GM21390 (cell line): ENCODE results near the gene ARHGAP25.

ENCODE experiments used
- ATAC-seq: cut with Tn5 transposase; IDR thresholded peaks from one replicate; pipeline ENCODE4 v1.9.1; 2021; ENCODE audit not compliant: unreplicated experiment

ARHGAP25 gene

DNA sequence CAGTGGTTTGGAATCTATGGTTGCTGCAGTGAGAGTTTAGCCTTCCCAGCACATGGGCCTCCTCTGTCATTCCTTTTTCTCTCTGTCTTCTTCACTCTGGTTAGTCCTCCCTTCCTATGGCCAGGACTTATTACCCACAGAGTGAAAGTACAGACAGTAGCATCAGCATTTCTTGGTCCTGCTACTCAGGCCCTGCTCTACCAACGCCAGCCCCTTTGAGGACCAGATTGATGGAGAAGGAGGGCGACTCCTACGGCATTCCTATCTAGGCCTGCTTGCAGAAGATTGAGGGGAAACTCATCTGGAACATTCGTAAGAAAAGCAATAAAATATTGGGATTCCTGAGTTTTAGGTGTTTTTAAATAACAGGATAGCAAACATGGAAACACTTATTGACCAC, 93.1 kb downstream of the ARHGAP25 start:
- ATAC-seq: no peak

DNA sequence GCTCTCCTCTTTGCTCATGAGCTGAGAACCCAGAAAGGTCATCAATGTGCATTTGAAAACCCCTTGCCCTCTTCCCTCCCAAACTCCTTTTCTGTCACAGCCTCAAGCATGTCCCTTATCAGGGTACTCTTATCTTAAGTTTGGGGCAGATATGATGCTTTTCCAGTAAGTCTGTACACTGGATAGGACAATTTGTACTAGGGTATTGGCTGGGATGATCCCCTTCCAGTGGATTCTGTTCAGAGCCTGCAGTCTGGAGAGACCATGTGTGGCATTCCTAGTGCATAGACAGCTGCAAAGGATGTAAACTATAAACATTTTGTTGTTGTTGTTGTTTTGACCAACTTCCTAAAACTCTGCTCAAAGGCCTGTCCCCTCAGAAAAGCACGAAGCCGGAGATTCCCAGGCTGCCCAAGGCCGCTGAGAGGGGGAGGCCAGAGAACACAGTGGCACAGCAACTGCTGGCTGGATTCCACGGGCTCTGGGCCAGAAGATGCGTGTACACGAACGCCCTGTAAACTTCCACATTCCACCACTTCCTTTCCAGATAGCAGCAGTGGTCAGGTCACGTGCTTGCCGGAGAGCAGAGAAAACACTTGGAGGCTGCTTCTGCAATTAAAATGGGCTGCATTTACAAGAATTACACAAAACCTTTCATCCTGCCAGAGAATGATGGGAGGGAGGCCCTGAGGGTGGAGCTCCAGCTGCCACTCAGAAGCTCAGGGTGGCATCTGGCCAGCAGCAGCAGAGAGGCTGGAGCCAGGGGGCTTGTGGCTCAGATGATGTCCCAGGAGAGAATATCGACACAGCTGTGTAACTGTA, 94.5 kb downstream of the ARHGAP25 start:
- ATAC-seq: no peak

DNA sequence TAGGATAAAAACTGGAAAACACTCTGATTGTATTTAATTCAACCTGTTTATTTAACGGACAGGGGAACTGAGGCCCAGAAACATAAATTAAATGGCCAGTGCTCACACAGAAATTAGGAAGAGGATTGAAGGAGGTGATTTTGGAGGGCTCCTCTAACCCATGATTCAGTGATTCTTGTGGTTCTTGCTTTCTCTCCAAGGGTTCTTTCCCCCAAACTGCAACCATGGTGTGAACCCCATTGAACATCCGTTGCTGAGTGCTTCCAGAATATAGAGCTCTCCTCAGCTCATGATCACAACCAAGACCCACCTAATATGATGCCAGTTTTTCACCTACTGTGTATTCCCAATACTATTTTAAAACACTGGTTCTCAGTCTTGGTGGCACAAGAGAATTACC, 95.1 kb downstream of the ARHGAP25 start:
- no peak for ATAC-seq

GRCh38 chr2:68831686-68832232, 97.1 kb downstream of the ARHGAP25 start:
- no peak for ATAC-seq

DNA sequence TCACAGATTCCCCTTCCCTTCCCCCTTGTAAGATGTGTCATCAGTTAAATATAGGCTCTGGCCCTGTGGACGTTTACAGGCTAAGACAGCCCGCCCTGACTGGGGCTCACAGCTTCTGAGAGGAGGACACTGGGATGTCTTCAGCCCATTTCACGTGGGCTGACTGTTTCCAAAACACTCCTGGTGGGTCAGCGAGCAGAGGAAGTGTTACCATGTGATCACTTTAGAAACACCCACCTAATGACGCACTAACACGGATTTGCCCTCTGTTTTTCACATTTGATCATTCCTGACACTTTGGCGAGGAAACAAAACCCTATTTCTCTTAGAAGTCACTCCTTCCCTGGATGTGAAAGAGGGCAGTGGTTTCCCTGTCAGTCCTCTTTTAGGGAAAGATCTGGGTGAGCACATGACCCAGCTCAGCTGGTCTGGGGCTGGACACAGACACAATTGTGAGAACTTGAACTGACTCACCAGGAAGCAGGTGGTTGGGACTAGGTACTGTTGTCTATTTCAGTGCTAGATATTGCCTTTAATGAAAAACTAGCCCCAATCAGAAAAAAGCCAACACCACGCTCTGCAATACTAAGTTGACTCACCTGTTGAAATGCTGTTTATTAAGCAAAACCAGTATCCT, 97.7 kb downstream of the ARHGAP25 start:
- ATAC-seq: peak; percentile 57

- no peak for ATAC-seq
Measured at GRCh38 chr2:68833162-68833561, 98.6 kb downstream of the ARHGAP25 start.

DNA sequence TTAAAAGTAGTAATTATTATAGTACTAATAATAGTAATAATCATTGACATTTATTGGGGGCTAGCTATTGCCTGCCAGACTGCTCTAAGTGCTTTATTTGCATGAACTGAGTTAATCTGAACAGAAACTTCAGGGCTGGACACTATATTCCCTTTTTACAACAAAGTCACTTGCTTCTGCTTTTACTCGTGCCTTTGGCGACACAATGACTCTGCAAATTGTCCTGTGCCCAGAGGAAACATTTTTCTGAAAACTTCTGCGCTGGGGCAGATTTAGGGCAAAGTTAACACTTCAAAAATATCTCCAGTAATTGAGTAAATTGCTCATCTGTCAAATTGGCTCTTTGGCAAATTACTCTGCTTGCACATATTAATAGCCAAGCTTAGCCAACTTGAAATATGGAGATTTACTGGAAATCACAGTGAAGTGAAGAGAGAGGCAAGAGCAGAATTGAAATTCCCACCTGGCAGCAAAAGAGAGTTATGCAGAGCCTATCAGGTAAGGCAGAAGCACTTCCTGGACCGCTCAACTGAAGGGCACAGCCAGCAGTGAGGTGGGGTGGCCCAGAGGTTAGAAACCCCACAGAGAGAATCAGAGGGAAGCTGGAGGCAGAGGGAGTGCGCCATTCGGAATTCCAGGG, 100.2 kb downstream of the ARHGAP25 start:
- ATAC-seq: no peak

DNA sequence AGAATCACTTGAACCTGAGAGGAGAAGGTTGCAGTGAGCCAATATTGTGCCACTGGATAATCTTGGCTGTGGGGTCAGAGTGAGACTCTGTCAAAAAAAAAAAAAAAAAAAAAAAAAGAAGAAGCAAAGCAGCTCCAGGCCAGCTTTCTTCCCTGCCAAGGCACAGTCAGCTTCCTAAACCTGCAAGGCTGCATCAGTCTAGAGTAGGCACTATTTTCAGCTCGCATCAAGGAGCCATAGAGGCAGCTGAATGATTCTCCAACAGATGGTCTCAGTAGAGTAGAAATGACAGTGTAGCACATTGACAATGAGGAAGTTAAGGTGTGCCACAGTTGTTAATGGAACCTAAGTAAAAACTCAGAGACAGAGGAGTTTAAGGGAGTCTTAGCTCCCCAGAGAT, 101.0 kb downstream of the ARHGAP25 start:
- ATAC-seq: no peak

- ATAC-seq: no peak
Measured at GRCh38 chr2:68837164-68837860, 102.7 kb downstream of the ARHGAP25 start.

DNA sequence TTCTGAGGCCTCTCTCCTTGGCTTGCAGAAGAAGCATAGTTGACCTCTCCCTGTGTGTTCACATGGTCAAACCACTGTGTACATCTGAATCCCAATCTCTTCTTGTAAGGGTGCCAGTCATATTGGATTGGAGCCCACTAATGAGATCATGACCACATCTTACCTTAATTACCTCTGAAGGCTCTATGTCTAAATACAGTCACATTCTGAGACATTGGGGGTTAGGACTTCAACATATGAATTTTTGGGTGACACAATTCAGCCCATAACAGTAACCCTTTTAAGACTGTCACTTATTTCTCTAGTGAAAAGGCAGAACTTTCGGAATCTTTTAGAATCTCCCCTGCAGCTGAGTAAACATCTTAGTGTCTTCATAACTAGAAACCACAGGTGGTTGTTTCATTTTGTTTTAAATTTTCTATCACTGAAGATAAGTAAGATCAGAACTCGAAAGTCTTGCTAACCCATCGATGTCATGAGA, 103.3 kb downstream of the ARHGAP25 start:
- peak; percentile 65 for ATAC-seq

DNA sequence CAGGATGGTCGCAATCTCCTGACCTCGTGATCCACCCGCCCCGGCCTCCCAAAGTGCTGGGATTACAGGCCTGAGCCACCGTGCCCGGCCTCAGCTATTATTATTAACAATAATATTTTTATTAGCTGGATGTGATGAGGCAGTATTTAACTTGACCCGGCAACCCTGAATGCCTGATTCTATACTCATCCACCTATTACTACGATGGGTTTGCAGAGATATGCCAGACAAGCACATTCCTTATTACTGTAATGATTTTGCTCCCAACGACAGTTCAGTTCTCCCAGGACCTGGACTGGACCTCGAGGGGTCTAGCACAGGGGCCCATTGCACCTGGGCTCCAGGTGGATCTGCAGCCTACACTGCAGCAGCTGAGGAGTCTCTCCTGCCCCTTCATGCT, 104.0 kb downstream of the ARHGAP25 start:
- no peak for ATAC-seq

DNA sequence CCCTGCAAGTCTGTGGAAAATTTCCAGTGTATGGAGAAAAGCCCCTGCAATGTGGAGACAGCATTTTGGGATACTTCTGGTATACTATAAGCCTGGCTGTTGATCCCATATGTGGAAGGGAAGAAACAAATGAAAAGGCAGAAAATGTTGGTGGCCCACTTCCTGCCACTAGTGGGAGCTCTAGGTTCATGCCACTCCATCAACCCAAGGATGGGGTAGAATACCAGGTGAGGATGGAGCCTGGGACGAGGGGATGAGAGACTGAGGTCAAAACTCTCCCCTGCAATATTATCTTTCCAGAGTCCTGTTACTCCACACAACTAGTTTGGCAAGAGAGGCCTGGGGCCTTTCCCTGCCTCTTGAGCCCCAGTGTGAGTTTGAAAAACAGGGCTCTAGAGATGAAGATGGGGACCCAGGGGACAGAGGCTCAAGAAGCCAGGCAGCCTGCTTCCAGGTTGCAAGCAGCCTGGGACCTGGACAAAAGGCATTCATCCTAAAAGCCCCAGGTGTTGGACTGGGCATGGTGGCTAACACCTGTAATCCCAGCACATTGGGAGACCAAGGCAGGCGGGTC, 104.7 kb downstream of the ARHGAP25 start:
- ATAC-seq: no peak

DNA sequence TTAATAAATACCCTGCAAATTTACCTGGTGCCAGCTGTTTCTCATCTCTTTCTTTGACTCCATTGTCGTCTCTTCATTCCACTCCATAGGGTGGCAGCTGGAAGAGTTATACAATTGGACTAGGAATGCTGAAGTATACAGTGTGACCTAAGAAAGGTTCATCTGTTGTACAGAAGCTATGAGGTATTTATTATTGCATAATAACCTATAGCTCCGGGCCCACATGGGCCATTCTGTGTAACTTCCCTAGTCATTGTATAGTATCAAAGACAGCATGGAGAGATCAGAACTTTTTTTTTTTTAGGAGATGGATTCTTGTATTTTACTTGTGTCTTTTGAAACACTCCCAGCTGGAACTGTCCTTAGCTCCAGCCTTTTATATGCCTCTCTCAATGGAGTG, 110.4 kb downstream of the ARHGAP25 start:
- no peak for ATAC-seq

- ATAC-seq: no peak
Measured at GRCh38 chr2:68846091-68846490, 111.5 kb downstream of the ARHGAP25 start.

DNA sequence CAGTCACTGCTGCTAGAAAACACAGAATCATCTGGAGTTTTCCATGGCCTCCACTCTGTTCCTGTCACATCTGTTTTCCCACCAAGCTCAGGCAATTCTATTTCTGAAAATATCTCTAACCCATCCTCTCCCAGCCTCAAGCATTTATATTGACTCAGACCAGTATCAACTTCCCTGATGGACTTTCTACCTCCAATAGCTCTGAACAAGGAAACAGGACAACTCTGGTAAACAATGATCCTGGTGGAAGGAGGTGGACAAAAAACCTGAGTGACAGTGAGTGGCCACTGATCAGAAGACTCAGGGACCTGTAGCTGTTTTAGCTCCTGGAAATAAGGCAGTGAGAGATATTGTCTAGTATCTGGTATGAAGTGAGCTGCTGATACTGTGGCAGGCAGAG, 113.1 kb downstream of the ARHGAP25 start:
- no peak for ATAC-seq

- ATAC-seq: no peak
Measured at GRCh38 chr2:68849579-68850030, 115.0 kb downstream of the ARHGAP25 start.

DNA sequence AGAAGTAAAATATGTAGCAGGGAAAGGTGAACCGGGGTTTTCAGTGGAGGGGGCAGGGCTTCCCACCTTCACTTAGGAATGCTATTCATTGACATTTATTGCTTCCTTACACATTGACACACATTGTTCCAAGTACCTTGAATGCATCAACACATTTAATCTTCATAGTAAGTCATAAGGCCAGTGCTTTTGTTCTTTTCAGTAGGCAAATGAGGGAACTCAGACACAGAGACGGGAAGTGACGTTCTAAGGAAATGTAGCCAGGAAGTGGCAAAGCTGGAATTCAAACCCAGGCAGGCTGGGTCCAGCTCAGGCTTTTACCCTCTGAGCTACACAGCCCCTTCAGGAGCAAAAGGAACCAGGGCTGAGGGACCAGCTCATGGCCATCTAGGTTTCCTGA, 115.9 kb downstream of the ARHGAP25 start:
- no peak for ATAC-seq

DNA sequence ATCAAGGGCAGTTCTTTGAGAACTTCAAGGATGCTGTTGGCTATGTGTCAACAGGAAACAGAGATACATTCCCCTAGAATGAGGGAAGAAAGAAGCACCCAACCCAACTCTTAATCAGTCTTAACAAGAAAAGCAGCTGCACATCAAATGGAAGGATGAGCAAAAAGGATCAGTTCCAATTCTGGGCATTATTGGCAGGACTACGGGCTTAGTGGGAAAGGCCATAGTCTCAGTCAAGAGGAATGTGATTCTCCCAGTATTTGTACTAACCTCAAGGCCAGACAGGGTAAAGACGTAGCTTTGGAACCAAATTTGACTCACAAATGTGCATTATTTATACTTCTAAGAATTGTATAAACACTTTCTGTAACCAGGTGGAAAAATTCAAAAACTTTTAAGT, 118.4 kb downstream of the ARHGAP25 start:
- ATAC-seq: no peak

GRCh38 chr2:68853915-68854314, 119.3 kb downstream of the ARHGAP25 start:
- no peak for ATAC-seq

DNA sequence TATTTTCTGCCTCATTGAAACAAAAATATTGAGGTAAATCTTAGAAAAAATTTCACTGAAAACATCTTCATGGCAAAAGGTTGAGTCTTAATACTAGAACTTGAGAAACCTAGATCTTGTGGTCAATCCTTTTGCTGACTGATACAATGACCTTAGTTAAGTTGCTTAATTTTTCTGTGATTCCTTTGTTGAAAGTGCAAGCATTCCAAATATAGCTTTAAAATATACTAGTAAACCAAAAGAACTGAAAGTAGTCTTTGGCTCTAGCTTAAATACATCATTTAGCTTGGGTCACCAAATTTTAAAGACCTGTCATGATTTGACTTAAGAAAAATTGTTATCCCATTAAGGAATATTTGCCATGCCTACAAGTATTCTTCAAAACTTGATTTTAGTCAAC, 119.9 kb downstream of the ARHGAP25 start:
- no peak for ATAC-seq

- ATAC-seq: no peak
Measured at GRCh38 chr2:68855550-68855949, 120.9 kb downstream of the ARHGAP25 start.
